Measurements from ENCODE around the gene F3. TPM values are rescaled to one million over a fixed set of nuclear protein-coding genes. Genes with fewer than 3 reads are reported as not detected.

Gene F3
- total RNA-seq, 1 experiment from 2014 or later, result 58.5 TPM

GRCh38 chr1:94515296-94515947, 26.1 kb downstream of the F3 start:
- no peak overlapping the region for H3K4me3 ChIP-seq (replicated peaks in 1 of 2; ENCODE audit: low read depth in 1 of 2, low read length in 2 of 2)
- no TSS peak for BruUV-seq (replicated peaks)
- DNase-seq (ENCODE audit: low read depth, low spot score) (no peak), ATAC-seq (no peak)
- no peaks in the 10 kb centered on the region for H4K20me1 ChIP-seq (ENCODE audit: insufficient read depth)
- no peak overlapping the region for H3K27ac ChIP-seq (ENCODE audit: low read depth, low read length)
- POLR2A ChIA-PET, result no interaction called here
- H3K36me3 ChIP-seq (ENCODE audit: control insufficient read depth in 1 of 2, insufficient read depth in 2 of 2, low read length in 2 of 2), result no peaks in the 10 kb centered on the region
- H3K9me2 ChIP-seq (ENCODE audit: insufficient read depth), result no peaks in the 10 kb centered on the region
- intact Hi-C loops (cut with micrococcal nuclease), result loop anchor here (2.0 kb wide), 1 partner anchor 527 kb away; no protein-coding TSS in a partner anchor
- H3K4me1 ChIP-seq (ENCODE audit: control insufficient read depth in 1 of 2, insufficient read depth in 2 of 2, low read length in 2 of 2), result no peaks in the 10 kb centered on the region
- RAD21 ChIA-PET (ENCODE audit: low non-redundant PET in 1 of 2, low total read pairs in 2 of 2, uncharacterized antibody in 2 of 2, unreplicated experiment in 2 of 2), result no interaction called here
- no peak for TF ChIP-seq ZFX (IDR thresholded peaks at IDR 0.05)
- no peak for TF ChIP-seq EZH2phosphoT487 (IDR thresholded peaks at IDR 0.05; ENCODE audit: borderline replicate concordance)
- TF ChIP-seq EGR1 (IDR thresholded peaks at IDR 0.05; ENCODE audit: low read depth), result no peak
- TF ChIP-seq CTCF (IDR thresholded peaks at IDR 0.05 in 2 of 3, conservative IDR thresholded peaks at IDR 0.05 in 1 of 3; ENCODE audit: borderline replicate concordance in 1 of 3, insufficient read depth in 1 of 3, low read depth in 2 of 3, low read length in 2 of 3), result no peak
- TF ChIP-seq REST (IDR thresholded peaks at IDR 0.05; ENCODE audit: low read depth), result no peak
- TF ChIP-seq POLR2A (IDR thresholded peaks at IDR 0.05; ENCODE audit: borderline replicate concordance, extremely low read depth, insufficient read depth, insufficient read length), result no peak
- TF ChIP-seq ZBTB33 (IDR thresholded peaks at IDR 0.05; ENCODE audit: extremely low read depth, insufficient replicate concordance, low read length), result no peak
- TF ChIP-seq CEBPB (IDR thresholded peaks at IDR 0.05; ENCODE audit: low read depth), result no peak
- no peak for TF ChIP-seq CBX3 (IDR thresholded peaks at IDR 0.05; ENCODE audit: low read depth)
- no peak for TF ChIP-seq JUND (IDR thresholded peaks at IDR 0.05)
- TF ChIP-seq RAD21 (IDR thresholded peaks at IDR 0.05; ENCODE audit: low read depth), result no peak
- TF ChIP-seq MAX (IDR thresholded peaks at IDR 0.05), result no peak
- no peak for TF ChIP-seq ZNF274 (IDR thresholded peaks at IDR 0.05; ENCODE audit: low read depth, low read length)
- H3K9me3 ChIP-seq (ENCODE audit: control insufficient read depth in 1 of 2, insufficient read depth in 1 of 2, low read depth in 1 of 2, low read length in 2 of 2), result no peaks in the 10 kb centered on the region
- H3K79me2 ChIP-seq (ENCODE audit: insufficient read depth, low read length), result no peaks in the 10 kb centered on the region
- no peaks in the 10 kb centered on the region for H3K27me3 ChIP-seq (ENCODE audit: insufficient read depth, low read length)
- no peak overlapping the region for H2AFZ ChIP-seq (ENCODE audit: low read depth, low read length, poor library complexity, severe bottlenecking)
- CTCF ChIA-PET, result interaction anchor here (1.2 to 2.0 kb wide), 3 partner anchors 13 to 286 kb away, joined by 4 to 8 read pairs (median 8); partner anchors contain the start of gene F3
- H3K4me2 ChIP-seq (ENCODE audit: low read length), result no peak overlapping the region
- H3K9ac ChIP-seq (ENCODE audit: low read length), result no peak overlapping the region

All from HCT116 (cell line).